Left lung (tissue), 10 donors: ENCODE results near the gene ADAMTS4. TPM values are rescaled to one million over a fixed set of nuclear protein-coding genes. Genes with fewer than 3 reads are reported as not detected.

ENCODE experiments used
- ATAC-seq: fragments of 200-7000 bp; cut with Tn5 transposase; one replicate; pipeline ENCODE4 v1.9.1; 2020; ENCODE audit warnings: moderate library complexity
- DNase-seq, 4 donors: peaks; one replicate each; pipeline ENCODE4 v3.0.0-alpha.2; 2013 to 2020
- H3K27ac ChIP-seq, 2 donors: fragments of 200-600 bp; sonication (generic) in 1 of 2; one replicate each; pipeline versions ENCODE4 v1.5.0 to v1.8.0; 2020 to 2021
- H3K27me3 ChIP-seq, 2 donors: fragments of 200-600 bp; sonication (generic) in 1 of 2; one replicate each; pipeline versions ENCODE4 v1.5.0 to v1.8.0; 2020 to 2021
- H3K36me3 ChIP-seq, 2 donors: fragments of 200-600 bp; sonication (generic) in 1 of 2; one replicate each; pipeline versions ENCODE4 v1.5.0 to v1.8.0; 2020 to 2021
- H3K4me1 ChIP-seq, 2 donors: fragments of 200-600 bp; one replicate each; pipeline ENCODE4 v1.8.0; 2021
- H3K4me3 ChIP-seq, 2 donors: fragments of 200-600 bp; sonication (generic) in 1 of 2; one replicate each; pipeline versions ENCODE4 v1.5.0 to v1.8.0; 2020 to 2021; ENCODE audit warnings: mild to moderate bottlenecking in 1 of 2
- H3K9me3 ChIP-seq, 2 donors: fragments of 200-600 bp; sonication (generic) in 1 of 2; one replicate each; pipeline versions ENCODE4 v1.5.0 to v1.8.0; 2020 to 2021
- intact Hi-C, 2 donors: fragments of 100-400 bp; cut with DNase I; formaldehyde crosslinking; loops; one replicate each; pipeline versions ENCODE4 v1.11.2 to v1.14.2; 2022
- polyA plus RNA-seq, 6 donors: library from polyadenylated mRNA; unstranded; fragments of 120-200 nt; gene quantifications; one replicate each; pipeline ENCODE4 v1.2.1, GENCODE V29; 2013; ENCODE audit not compliant: insufficient read length in 6 of 6
- total RNA-seq, 2 donors: library from RNA; stranded (reverse); fragmentation: NEBNext Ultra II Directional; extraction: Animal tissue kit (Norgen Biotek cat#: 25700); gene quantifications; one replicate each; pipeline ENCODE4 v1.2.1, GENCODE V29; 2021
- TF ChIP-seq, protein P1 (sequence below), 2 donors: fragments of 200-600 bp; sonication (generic) in 1 of 2; IDR thresholded peaks; one replicate each; pipeline versions ENCODE4 v1.5.0 to v1.8.0; 2021; ENCODE audit warnings: antibody characterized with exemption in 2 of 2
- donor health status: DM: no; HTN: yes; CAD: no.
- donor health status: DM: no; HTN: no; CAD: no.

Gene ADAMTS4
- total and polyA plus RNA-seq, 8 donors = 1.4 to 15.4 (median 3.1) TPM

DNA sequence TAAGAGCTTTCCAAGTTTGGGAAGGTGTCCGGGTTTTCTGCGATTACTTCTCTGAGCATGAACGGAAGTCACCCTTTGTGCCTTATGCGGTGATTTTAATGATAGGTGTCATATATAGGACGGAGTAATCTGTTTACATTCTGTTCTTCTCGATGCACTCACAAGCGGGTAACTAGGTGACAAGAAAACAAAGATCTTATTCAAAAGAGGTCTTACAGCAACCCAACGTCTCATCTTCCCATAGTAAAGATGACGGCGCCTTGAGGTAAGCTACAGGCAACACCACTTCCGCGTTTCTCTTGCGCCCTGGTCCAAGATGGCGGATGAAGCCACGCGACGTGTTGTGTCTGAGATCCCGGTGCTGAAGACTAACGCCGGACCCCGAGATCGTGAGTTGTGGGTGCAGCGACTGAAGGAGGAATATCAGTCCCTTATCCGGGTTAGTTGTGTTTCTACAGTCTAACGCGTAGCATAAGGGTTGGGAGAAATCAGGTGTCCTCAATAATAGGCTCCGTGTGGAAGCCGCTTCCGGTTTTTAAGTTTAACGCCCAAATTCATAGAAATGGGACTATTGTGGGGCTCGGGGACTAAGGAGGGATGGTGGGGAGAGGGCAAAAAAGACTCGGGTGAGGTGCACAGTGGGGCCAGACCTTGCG is 45.0 kb downstream of the ADAMTS4 start, which contains the start of gene UFC1:
Gene UFC1 (plus strand): TSS at position 297 of the 656 bp plus-strand sequence. CDS start 20 bp downstream, at position 317.
- no peaks in the 10 kb centered on the region for H3K9me3 ChIP-seq
- H3K27ac ChIP-seq = peak within 1 kb of the TSS; percentile 94 to 96
- peaks cover 0 to 20% of the 10 kb centered on the region in 2 donors for H3K36me3 ChIP-seq
- H3K4me1 ChIP-seq = peaks cover 2 to 28% of the 10 kb centered on the region in 2 donors
- DNase-seq = peak; percentile 83 to 92 (median 88)
- ATAC-seq = peak; percentile 95
- peak within 1 kb of the TSS; percentile 61 to 66 for H3K4me3 ChIP-seq
- no peaks in the 10 kb centered on the region for H3K27me3 ChIP-seq
- TF ChIP-seq, protein P1, sequence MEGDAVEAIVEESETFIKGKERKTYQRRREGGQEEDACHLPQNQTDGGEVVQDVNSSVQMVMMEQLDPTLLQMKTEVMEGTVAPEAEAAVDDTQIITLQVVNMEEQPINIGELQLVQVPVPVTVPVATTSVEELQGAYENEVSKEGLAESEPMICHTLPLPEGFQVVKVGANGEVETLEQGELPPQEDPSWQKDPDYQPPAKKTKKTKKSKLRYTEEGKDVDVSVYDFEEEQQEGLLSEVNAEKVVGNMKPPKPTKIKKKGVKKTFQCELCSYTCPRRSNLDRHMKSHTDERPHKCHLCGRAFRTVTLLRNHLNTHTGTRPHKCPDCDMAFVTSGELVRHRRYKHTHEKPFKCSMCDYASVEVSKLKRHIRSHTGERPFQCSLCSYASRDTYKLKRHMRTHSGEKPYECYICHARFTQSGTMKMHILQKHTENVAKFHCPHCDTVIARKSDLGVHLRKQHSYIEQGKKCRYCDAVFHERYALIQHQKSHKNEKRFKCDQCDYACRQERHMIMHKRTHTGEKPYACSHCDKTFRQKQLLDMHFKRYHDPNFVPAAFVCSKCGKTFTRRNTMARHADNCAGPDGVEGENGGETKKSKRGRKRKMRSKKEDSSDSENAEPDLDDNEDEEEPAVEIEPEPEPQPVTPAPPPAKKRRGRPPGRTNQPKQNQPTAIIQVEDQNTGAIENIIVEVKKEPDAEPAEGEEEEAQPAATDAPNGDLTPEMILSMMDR (IDR thresholded peaks at IDR 0.05) = no peak
- intact Hi-C loops = no loop called here

DNA sequence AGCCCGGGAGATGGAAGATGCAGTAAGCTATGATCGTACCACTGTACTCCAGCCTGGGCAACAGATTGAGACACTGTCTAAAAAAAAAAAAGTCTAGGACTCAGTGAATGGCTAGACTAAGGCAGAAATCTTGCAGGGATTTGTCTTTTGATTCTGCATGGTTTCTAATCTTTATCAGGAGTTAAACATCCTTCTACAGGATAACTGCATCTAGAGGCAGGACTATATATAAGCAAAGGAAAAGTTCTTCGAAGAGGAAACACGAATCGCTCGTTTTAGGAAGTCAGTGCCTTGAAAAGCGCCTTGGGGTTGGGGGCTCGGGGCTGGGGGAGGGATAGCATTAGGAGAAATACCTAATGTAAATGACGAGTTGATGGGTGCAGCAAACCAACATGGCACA is 45.7 kb downstream of the ADAMTS4 start:
- DNase-seq (no peak), ATAC-seq (peak; percentile 7)
- intact Hi-C loops = no loop called here
- H3K4me3 ChIP-seq = peak overlapping the region; percentile 61 to 66
- TF ChIP-seq, protein P1 (IDR thresholded peaks at IDR 0.05) = no peak
- no peaks in the 10 kb centered on the region for H3K9me3 ChIP-seq
- H3K36me3 ChIP-seq = peaks cover 0 to 17% of the 10 kb centered on the region in 2 donors
- H3K27ac ChIP-seq = peak overlapping the region; percentile 94 to 96
- peaks cover 0 to 24% of the 10 kb centered on the region in 2 donors for H3K4me1 ChIP-seq
- H3K27me3 ChIP-seq = no peaks in the 10 kb centered on the region

DNA sequence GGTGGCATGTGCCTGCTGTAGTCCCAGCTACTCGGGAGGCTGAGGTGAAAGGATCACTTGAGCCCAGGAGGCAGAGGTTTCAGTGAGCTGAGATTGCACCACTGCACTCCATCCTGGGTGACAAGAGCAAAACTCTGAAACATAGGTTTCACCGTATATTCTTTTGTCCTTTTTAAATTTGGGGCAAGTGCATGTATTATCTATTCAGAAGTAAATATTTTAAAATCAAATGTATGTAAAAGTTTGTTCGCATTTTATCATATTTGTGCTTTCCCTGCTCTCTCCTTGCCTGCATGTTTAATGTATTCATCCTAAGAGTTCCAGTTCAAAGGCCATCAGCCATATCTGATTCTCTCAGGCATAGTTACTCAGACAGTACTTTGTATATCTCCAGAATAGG is 53.0 kb downstream of the ADAMTS4 start:
- no peaks in the 10 kb centered on the region for H3K4me1 ChIP-seq
- no peaks in the 10 kb centered on the region for H3K27me3 ChIP-seq
- DNase-seq (no peak), ATAC-seq (no peak)
- H3K4me3 ChIP-seq = no peak overlapping the region
- no peaks in the 10 kb centered on the region for H3K9me3 ChIP-seq
- TF ChIP-seq, protein P1 (IDR thresholded peaks at IDR 0.05) = no peak
- intact Hi-C loops = no loop called here
- H3K27ac ChIP-seq = no peak overlapping the region
- H3K36me3 ChIP-seq = no peaks in the 10 kb centered on the region

DNA sequence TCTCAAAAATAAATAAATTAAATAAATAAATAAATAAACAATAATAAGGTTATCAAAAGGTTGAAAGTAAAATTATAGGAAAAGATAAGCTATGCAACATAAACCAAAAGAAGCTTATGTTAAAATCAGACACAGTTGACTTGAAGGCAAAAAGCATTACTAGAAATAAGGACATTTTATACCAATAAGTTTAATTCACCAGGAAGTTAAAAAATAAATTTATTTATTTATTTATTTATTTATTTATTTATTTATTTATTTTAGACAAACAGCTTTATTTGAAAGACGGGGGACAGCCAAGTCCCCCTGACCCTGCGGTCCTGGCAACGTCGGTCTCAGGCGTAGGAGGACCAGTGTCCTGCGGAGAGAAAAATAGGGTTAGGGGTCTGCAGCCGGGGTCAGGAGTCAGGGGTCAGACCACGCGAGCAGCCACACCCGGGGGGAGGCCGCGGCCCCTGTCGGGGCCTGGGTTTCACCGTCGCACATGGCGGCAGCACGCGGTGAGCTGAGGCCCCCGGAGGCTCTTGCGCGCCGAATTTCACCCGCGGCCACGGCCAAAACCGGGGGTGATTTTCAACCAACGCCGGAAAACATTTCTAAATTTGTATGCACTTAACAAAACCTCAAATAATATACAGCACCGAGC is 58.0 kb downstream of the ADAMTS4 start:
- Histone ChIP-seq H3K9me3 (no peaks in the 10 kb centered on the region), H3K36me3 (no peaks in the 10 kb centered on the region), H3K4me3 (no peak overlapping the region), H3K27me3 (no peaks in the 10 kb centered on the region), H3K4me1 (peaks cover 0 to 17% of the 10 kb centered on the region in 2 donors), H3K27ac (no peak overlapping the region)
- no peak for DNase-seq
- intact Hi-C loops = no loop called here
- TF ChIP-seq, protein P1 (IDR thresholded peaks at IDR 0.05) = no peak
- no peak for ATAC-seq

DNA sequence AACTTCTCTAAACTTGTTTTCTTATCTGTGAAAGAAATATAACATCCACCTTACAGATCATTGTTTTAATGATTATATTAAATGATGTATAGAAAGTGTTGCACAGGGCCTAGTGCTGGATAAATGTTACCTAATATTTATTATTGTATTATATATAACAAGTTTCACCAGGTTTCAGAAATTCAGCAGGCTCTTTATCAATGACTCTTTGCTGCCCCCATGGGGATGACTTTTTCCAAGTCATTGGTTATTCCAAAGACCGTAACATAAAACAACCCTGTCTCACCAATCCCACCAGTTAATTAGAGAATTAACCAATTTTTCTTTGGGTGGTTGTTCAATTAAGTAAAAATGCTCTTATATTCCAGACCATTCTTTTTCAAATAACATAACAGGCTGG is 59.1 kb downstream of the ADAMTS4 start:
- Histone ChIP-seq H3K9me3 (no peaks in the 10 kb centered on the region), H3K4me1 (peaks cover 0 to 21% of the 10 kb centered on the region in 2 donors), H3K36me3 (no peaks in the 10 kb centered on the region), H3K27me3 (no peaks in the 10 kb centered on the region), H3K27ac (no peak overlapping the region), H3K4me3 (no peak overlapping the region)
- DNase-seq (peak in 1 of 4 donors; percentile 54), ATAC-seq (peak; percentile 71)
- TF ChIP-seq, protein P1 (IDR thresholded peaks at IDR 0.05) = peak; percentile 24 to 42
- intact Hi-C loops = no loop called here
